LHCN-M2 (cell line): ENCODE data around the gene SDF2L1. TPM values are rescaled to one million over a fixed set of nuclear protein-coding genes. Genes with fewer than 3 reads are reported as not detected.
A peak's percentile ranks its signal among the peaks of the same experiment; 100 is the strongest.

Experiments
- DNase-seq: peaks from one replicate; pipeline ENCODE4 v3.0.0-alpha.2; 2012; ENCODE audit warnings: low read depth
- total RNA-seq: library from RNA; depleted of rRNA; stranded (reverse); fragments of >200 nt; gene quantifications from 2 replicates; pipeline ENCODE4 v1.2.3, GENCODE V29; 2014

SDF2L1 gene
- total RNA-seq, 1 experiment from 2014 or later: 40.5 TPM

DNA sequence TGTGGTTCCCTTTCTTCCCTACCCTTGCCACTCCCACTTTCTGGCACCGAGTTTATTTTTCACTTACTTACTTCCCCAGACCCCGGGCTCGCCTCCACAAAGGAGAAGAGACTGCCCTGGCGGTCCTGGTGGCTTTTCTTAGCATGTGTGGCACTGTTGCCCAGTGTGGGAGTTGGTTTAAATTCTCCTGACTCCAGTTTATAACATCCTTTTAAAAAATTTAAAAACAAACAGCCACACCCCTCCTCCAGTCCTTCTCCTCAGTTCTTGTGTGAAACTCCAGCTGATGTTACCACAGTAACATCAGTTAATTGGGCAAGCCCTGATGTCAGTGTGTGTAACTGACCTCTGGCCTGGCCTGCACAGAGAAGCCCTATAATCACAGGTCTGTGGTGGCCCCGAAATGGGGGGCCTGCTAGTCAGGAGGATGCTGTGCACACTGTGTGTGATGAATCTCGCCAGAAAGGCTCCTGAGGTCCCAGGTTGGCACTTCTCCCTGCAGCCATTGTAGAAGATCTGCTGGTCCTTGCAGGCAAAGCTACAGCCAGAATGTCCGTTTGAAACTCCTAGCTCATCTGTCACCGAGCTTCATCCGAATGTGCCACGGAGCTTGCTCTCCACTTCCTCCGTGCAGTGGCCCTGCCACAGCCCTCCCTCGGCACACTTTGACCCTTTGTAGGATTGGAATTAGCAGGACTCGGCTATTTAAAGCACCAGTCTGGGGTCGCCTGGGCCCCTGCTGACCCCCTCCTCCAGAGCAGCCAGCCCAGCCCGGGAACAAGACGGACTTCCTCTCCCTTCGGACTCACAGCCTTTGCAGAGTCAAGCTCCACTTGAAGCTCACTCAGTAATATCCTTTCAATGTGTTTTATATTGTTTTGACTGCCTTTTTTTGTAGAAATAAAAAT, 19.8 kb upstream of the SDF2L1 start:
- DNase-seq: no peak

DNA sequence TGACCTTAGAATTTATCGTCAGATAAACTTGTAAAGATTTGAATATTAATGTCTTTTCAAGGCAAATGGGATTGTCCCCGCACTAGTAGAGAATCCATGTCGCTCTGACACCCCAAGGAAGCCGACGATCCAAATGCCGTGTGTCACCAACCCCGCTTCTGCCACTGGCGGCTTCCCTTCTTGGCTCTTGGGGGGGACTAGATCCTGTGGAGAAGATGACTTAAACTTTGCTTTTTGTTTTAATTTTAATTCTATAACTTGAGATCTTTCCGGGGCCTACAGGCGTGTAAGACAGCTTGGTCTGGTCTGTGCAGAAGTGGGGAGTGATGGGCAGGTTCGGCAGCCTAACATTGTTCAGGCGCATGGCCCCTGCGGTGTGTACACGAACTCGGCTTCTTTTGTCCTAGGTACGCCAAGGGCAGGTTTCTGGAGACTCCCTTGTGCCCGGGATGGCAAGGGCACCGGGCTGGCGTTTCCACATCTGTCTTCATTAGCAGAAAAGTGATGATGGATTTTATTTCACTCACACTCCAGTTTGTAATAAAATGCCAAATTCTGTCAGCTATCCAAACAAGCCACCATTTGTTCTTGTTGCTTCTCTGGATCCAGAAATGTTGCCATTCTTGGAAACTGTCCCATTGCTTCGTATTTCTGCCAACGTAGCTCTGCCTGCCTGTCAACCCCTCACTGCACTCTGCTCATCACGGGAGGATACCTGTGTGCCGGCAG, 19.0 kb upstream of the SDF2L1 start:
- no peak for DNase-seq

GRCh38 chr22:21623648-21623970, 18.5 kb upstream of the SDF2L1 start:
- DNase-seq: no peak

- DNase-seq: no peak
Observed at GRCh38 chr22:21624120-21624879, 17.8 kb upstream of the SDF2L1 start.

- DNase-seq: no peak
Observed at GRCh38 chr22:21624880-21625791, 17.0 kb upstream of the SDF2L1 start.

DNA sequence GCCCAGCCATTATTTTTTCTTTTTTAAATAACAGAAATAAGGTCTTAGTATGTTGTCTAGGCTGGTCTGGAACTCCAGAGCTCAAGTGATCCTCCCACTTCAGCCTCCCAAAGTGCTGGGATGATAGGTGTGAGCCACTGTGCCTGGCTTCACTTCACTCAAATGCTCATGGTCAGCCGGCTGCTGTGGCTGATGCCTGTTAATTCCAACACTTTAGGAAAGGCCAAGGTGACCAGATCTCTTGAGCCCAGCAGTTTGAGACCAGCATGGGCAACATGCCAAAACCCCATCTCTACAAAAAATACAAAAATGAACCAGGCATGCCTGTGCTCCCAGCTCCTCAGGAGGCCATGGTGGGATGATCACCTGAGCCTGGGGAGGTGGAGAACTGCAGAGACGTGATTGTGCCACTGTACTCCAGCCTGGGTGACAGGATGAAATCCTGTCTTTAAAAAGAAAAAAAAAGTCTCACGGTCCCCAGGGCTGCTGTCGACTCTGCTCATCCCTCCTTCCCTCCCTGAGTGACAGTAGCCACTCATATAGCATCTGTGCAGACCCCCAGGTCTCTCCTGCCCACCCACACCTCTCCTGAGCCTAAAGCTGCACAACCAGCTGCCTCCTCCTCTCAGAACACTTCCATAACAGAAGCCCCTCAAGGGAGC, 15.9 kb upstream of the SDF2L1 start:
- DNase-seq: no peak

DNA sequence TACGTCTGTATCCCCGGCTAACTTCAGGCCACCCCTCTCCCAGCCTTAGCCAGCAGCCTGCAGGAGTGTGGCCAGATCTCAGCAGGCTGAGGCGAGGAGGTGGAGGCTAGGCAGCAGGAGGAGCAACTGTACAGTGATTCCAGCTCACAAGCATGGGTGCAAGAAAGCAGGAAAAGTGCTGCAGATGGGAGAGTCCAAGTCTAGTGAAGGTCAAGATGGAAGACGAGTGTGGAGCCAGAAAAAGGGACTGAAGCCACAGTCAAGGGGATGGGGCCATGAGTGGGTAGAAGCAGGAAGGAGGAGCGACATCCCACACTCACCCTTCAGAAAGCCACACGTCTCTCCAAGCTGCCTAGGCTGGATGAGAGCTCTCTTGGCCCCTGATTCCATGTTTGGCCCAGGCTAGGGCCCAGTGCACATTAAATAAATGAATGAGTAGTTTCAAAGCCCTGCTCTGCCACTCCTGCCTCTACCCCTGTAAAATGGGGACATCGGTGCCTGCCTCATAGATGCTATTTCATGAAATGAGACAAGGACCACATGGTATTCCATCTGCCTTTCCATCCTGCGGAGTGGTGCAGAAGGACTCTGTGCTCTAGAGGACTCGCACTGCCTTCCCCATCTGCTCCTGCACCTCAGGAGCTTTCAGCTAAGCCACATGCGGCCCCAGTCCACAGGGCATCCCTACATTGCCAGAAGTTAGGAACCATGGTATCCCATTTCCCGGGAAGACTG, 15.2 kb upstream of the SDF2L1 start:
- DNase-seq: no peak

- DNase-seq: no peak
Observed at GRCh38 chr22:21628386-21629254, 13.5 kb upstream of the SDF2L1 start.

DNA sequence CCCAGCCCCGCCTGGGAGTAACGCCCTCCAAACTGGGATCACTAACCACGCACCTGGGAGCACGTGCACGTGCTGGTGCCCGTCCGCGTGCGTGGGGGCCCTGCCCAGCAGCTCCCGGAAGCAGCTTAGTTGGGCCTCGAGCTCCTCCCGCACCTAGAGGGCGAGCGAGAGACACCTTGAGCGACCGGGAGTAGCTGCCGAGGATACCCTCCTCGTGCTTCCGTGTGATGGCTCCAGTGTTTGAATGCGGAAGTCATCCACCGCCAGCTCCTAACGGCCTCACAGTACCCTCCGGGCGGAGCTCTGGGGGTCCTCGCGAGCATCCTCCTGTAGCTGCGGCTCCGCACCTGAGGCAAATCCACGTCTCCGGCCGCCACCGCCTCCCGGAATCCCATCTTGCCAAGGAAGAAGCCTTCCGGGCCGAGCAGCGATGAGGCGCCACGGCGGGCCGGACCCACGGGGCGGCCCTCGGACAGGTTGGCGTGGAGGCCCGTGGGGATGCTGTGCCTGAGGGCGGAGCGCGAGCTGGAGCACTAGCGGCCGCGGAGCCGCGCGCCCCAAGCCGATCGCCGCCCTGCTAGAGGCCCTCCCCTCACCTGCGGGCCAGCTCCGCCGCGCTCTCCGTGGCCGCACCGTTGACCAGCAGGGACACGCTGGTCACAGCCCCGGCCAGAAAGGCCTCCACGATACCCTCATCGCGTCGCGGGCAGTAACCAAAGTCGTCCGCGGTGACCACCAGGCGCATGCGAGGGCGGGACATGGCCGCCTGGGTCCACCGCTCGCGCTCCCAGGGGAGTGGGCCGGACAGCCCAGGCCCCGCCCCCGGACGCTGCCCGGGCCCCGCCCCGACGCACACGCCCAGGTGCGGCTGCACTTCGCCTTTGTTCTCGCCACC, 12.6 kb upstream of the SDF2L1 start, which contains the start of gene YDJC:
TSS of gene YDJC (minus strand) at position 768 of the 895 bp plus-strand sequence. CDS start at position 760, 8 bp downstream.
- peak; percentile 88 for DNase-seq

- DNase-seq: no peak
Observed at GRCh38 chr22:21631025-21631424, 11.1 kb upstream of the SDF2L1 start.

- DNase-seq: no peak
Observed at GRCh38 chr22:21632237-21632895, 9.7 kb upstream of the SDF2L1 start, which contains the start of gene CCDC116. Gene CCDC116 (plus strand): TSS chr22:21632760. CDS start chr22:21633182, 422 bp downstream.

- no peak for DNase-seq
Observed at GRCh38 chr22:21632931-21633330, 9.2 kb upstream of the SDF2L1 start.

GRCh38 chr22:21633481-21633880, 8.6 kb upstream of the SDF2L1 start:
- DNase-seq: no peak

GRCh38 chr22:21634081-21634480, 8.0 kb upstream of the SDF2L1 start:
- DNase-seq: no peak

DNA sequence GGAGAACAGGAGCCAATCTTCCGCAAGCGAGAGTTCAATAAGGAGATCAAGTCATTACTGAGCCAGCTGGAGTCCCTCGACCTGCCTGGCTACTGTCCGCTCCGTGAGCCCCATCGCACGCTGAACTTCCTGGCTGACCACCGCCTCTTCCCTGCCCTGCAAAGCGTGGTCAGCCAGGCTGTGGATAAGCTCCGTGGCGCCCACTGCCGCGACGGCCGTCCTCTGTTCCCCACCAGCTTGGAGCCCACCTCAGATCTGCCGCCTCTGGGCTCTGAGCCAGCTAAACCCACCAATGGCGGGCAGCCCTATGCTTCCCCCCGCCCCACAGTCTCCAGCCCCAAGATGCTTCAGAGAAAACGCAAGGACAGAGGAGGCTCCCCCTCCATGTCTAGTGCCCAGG, 7.3 kb upstream of the SDF2L1 start:
- DNase-seq: no peak

DNA sequence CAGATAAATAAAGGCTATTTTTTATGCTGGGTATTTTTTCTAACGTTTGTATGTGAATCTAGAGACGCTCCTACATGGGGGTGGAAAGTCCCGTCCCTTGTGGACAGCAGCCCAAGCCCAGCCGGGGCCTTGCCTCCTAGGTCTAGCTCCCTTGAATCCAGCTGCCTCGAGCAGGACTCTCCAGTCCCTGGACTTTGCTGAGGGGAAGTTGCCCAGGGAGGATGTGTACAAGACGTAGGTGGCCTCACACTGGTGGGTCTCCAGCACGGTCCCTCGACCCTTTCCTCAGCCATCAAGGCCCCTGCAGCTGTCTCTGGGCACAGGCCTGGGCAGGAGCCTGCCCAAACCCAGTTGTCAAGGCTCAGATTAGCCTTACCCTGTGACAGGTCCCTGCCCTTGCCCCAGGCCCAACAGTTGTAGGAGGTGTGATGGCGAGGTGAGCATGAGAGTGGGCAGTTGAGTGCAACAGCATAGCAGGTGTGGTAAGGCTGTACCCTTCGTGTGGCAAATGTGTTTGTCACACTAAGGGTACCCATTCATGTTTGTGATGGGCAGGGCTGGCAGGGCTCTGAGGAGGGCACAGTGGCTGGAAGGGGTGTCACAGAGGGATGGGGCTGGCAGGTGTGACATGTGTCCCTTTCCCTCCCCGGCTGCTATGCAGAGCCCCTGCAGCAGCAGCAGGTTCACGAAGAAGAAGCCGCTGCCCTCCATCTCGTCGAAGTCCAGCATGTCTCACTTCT, 6.2 kb upstream of the SDF2L1 start:
- DNase-seq: no peak
